GM12891 (cell line): Measurements from ENCODE around the gene PTPRD.

Experiments
- DNase-seq: peaks from one replicate; pipeline ENCODE4 v3.0.0; 2011; ENCODE audit warnings: low spot score; ENCODE audit not compliant: insufficient read length
- FAIRE-seq: peaks from 2 replicates; lab custom pipeline; 2011; peaks lifted over from hg19 to GRCh38; lab: Jason Lieb, UNC
- PAX5 ChIP-seq: IDR thresholded peaks from 2 replicates; pipeline ENCODE4 v1.6.1; 2011; ENCODE audit warnings: low read length, moderate library complexity, mild to moderate bottlenecking; ENCODE audit not compliant: insufficient read depth, severe bottlenecking
- POLR2A ChIP-seq: IDR thresholded peaks from 2 replicates; pipeline ENCODE4 v1.6.1; 2011; ENCODE audit warnings: low read depth, low read length, control low read depth
- POLR2AphosphoS5 ChIP-seq: IDR thresholded peaks from 2 replicates; pipeline ENCODE4 v1.6.1; 2011; ENCODE audit warnings: low read depth, low read length, control low read depth
- POU2F2 ChIP-seq: IDR thresholded peaks from 2 replicates; pipeline ENCODE4 v1.6.1; 2011; ENCODE audit warnings: low read depth, mild to moderate bottlenecking, control low read depth, low read length, moderate library complexity
- SPI1 ChIP-seq: IDR thresholded peaks from 2 replicates; pipeline ENCODE4 v1.6.1; 2011; ENCODE audit warnings: low read depth, low read length, control low read depth
- TAF1 ChIP-seq: IDR thresholded peaks from 2 replicates; pipeline ENCODE4 v1.6.1; 2011; ENCODE audit warnings: low read depth, low read length, control low read depth

The PTPRD gene

GRCh38 chr9:9674461-9674860, 938.3 kb downstream of the PTPRD start:
- DNase-seq: no peak
- FAIRE-seq: no peak
- no peak for TF ChIP-seq POU2F2
- TF ChIP-seq PAX5: no peak
- TF ChIP-seq POLR2AphosphoS5: no peak
- no peak for TF ChIP-seq TAF1
- TF ChIP-seq POLR2A: no peak
- no peak for TF ChIP-seq SPI1

- TF ChIP-seq SPI1: no peak
- no peak for TF ChIP-seq TAF1
- TF ChIP-seq POU2F2: no peak
- TF ChIP-seq PAX5: no peak
- no peak for TF ChIP-seq POLR2AphosphoS5
- TF ChIP-seq POLR2A: no peak
- DNase-seq (no peak), FAIRE-seq (no peak)
Measured at GRCh38 chr9:9670454-9670853, 942.3 kb downstream of the PTPRD start.

GRCh38 chr9:9645006-9645405, 967.8 kb downstream of the PTPRD start:
- FAIRE-seq (no peak), DNase-seq (no peak)
- TF ChIP-seq POU2F2 (no peak), PAX5 (no peak), TAF1 (no peak), POLR2A (no peak), SPI1 (no peak), POLR2AphosphoS5 (no peak)

GRCh38 chr9:9631284-9631683, 981.5 kb downstream of the PTPRD start:
- TF ChIP-seq TAF1: no peak
- TF ChIP-seq POLR2AphosphoS5: no peak
- no peak for TF ChIP-seq POLR2A
- no peak for TF ChIP-seq POU2F2
- no peak for TF ChIP-seq SPI1
- no peak for TF ChIP-seq PAX5
- DNase-seq (no peak), FAIRE-seq (no peak)

- TF ChIP-seq POLR2A (no peak), PAX5 (no peak), TAF1 (no peak), SPI1 (no peak)
- DNase-seq: no peak
- no peak for FAIRE-seq
Measured at GRCh38 chr9:9625248-9625647, 987.6 kb downstream of the PTPRD start.

- DNase-seq (no peak), FAIRE-seq (no peak)
- no peak for TF ChIP-seq POU2F2
- TF ChIP-seq TAF1: no peak
Measured at GRCh38 chr9:9623506-9623905, 989.3 kb downstream of the PTPRD start.

- FAIRE-seq: no peak
- TF ChIP-seq TAF1: no peak
- no peak for TF ChIP-seq POU2F2
- no peak for TF ChIP-seq SPI1
- TF ChIP-seq POLR2AphosphoS5: no peak
- TF ChIP-seq POLR2A: no peak
- TF ChIP-seq PAX5: no peak
- no peak for DNase-seq
Measured at GRCh38 chr9:9621355-9621940, 991.4 kb downstream of the PTPRD start.

- TF ChIP-seq SPI1 (no peak), TAF1 (no peak), PAX5 (no peak), POLR2A (no peak), POLR2AphosphoS5 (no peak), POU2F2 (no peak)
- DNase-seq (no peak), FAIRE-seq (no peak)
Measured at GRCh38 chr9:9620736-9621135, 992.1 kb downstream of the PTPRD start.

GRCh38 chr9:9615086-9615485, 997.7 kb downstream of the PTPRD start:
- TF ChIP-seq TAF1 (no peak), POLR2A (no peak), SPI1 (no peak), PAX5 (no peak), POLR2AphosphoS5 (no peak), POU2F2 (no peak)
- FAIRE-seq (no peak), DNase-seq (no peak)

GRCh38 chr9:9614607-9615006, 998.2 kb downstream of the PTPRD start:
- DNase-seq: no peak
- TF ChIP-seq TAF1 (no peak), POU2F2 (no peak), SPI1 (no peak), POLR2A (no peak), POLR2AphosphoS5 (no peak), PAX5 (no peak)
- FAIRE-seq: no peak
